K562 (cell line): ENCODE data around the gene SH2D1A. TPM values are rescaled to one million over a fixed set of nuclear protein-coding genes. Genes with fewer than 3 reads are reported as not detected.
"Not testable (repeated sequence)": the region's sequence is repeated elsewhere in the genome, so short reads cannot be mapped to it uniquely, and the experiment has no call there.

Experiments used
- ATAC-seq: fragments of 200-7000 bp; cut with Tn5 transposase; 3 replicates; pipeline ENCODE4 v1.9.1; 2020; ENCODE audit warnings: moderate library complexity
- BruUV-seq: library from RNA; stranded (reverse); fragments of 400-500 nt; replicated peaks from 2 replicates; lab custom pipeline; 2021; lab: Mats Ljungman, UMichigan
- CTCF ChIA-PET: fragments of 300-600 bp; formaldehyde crosslinking; extraction: SDS; loops from one replicate; lab custom pipeline; 2021; ENCODE audit warnings: low intra/inter-chr PET ratio; lab: Yijun Ruan, JAX
- POLR2A ChIA-PET: fragments of 300-600, 350-650 bp; sonication (Branson Sonifier 250); formaldehyde crosslinking; extraction: SDS; loops from one replicate; lab custom pipeline; 2021; ENCODE audit warnings: antibody characterized with exemption, inconsistent platforms; lab: Yijun Ruan, JAX
- DNase-seq, 4 experiments: peaks; one replicate each; pipeline versions ENCODE4 v3.0.0 to v3.0.0-alpha.2; 2011 to 2018; ENCODE audit warnings: low spot score in 3 of 4, mixed read lengths in 3 of 4; ENCODE audit errors: extremely low read depth in 1 of 4
- FAIRE-seq: peaks from 2 replicates; lab custom pipeline; 2011; peaks lifted over from hg19 to GRCh38; lab: Jason Lieb, UNC
- H2AFZ ChIP-seq: 2 replicates; pipeline ENCODE4 v1.6.0; 2011; ENCODE audit warnings: low read depth, low read length, control low read depth, inconsistent platforms
- H3K27ac ChIP-seq: fragments of 200-600 bp; 3 replicates; pipeline ENCODE4 v1.8.0; 2011; ENCODE audit warnings: low read depth, mild to moderate bottlenecking, control low read depth, inconsistent platforms, low read length, moderate library complexity, mixed read lengths; ENCODE audit errors: extremely low read depth
- H3K27me3 ChIP-seq, 2 experiments: fragments of 300-600 bp in 1 of 2; 2 replicates in 1 of 2; 3 replicates in 1 of 2; pipeline versions ENCODE4 v1.6.0 to v1.8.0; 2011; ENCODE audit warnings: inconsistent platforms in 2 of 2, low read length in 2 of 2, mild to moderate bottlenecking in 1 of 2, mixed read lengths in 1 of 2, moderate library complexity in 1 of 2; ENCODE audit not compliant: control insufficient read depth in 2 of 2, insufficient read depth in 2 of 2
- H3K36me3 ChIP-seq: fragments of 300-600 bp; 3 replicates; pipeline ENCODE4 v1.8.0; 2011; ENCODE audit warnings: mild to moderate bottlenecking, low read length, inconsistent platforms; ENCODE audit not compliant: control insufficient read depth, insufficient read depth
- H3K4me1 ChIP-seq, 2 experiments: fragments of 200-600 bp in 1 of 2; replicated peaks in 1 of 2; 2 replicates in 1 of 2; 3 replicates in 1 of 2; pipeline versions ENCODE4 v1.5.1 to v1.8.0; 2011; ENCODE audit warnings: inconsistent platforms in 2 of 2, low read length in 2 of 2, mild to moderate bottlenecking in 1 of 2, mixed read lengths in 1 of 2, moderate library complexity in 1 of 2; ENCODE audit not compliant: control insufficient read depth in 2 of 2, insufficient read depth in 2 of 2
- H3K4me2 ChIP-seq: 2 replicates; pipeline ENCODE4 v1.6.1; 2011; ENCODE audit warnings: low read length, control low read depth, inconsistent platforms, mixed read lengths; ENCODE audit not compliant: insufficient read depth
- H3K4me3 ChIP-seq: fragments of 200-600 bp; sonication (generic), shearing (Covaris generic); 2 replicates; pipeline ENCODE4 v1.5.1; 2016; ENCODE audit warnings: control low read depth, inconsistent platforms
- H3K79me2 ChIP-seq: fragments of 200-600 bp; 3 replicates; pipeline ENCODE4 v1.8.0; 2011; ENCODE audit warnings: low read length, inconsistent platforms; ENCODE audit not compliant: control insufficient read depth, insufficient read depth
- H3K9ac ChIP-seq, 2 experiments: 2 replicates each; pipeline versions ENCODE4 v1.6.0 to v1.6.1; 2011; ENCODE audit warnings: low read depth in 2 of 2, low read length in 2 of 2, control low read depth in 1 of 2, inconsistent platforms in 1 of 2, mild to moderate bottlenecking in 1 of 2, mixed read lengths in 1 of 2; ENCODE audit not compliant: insufficient read depth in 1 of 2
- H3K9me1 ChIP-seq: one replicate; pipeline ENCODE4 v1.6.0; 2011; ENCODE audit warnings: inconsistent platforms, mild to moderate bottlenecking, low read length, moderate library complexity; ENCODE audit not compliant: control insufficient read depth, insufficient read depth
- H3K9me3 ChIP-seq: replicated peaks from 2 replicates; pipeline ENCODE4 v1.5.1; 2011; ENCODE audit warnings: low read depth, low read length, inconsistent platforms; ENCODE audit not compliant: control insufficient read depth, insufficient read depth
- H4K20me1 ChIP-seq: replicated peaks from 2 replicates; pipeline ENCODE4 v1.6.1; 2011; ENCODE audit warnings: low read length, inconsistent platforms, mixed read lengths; ENCODE audit not compliant: control insufficient read depth, insufficient read depth
- RBM25 ChIP-seq: fragments of 200-400 bp; formaldehyde crosslinking; IDR thresholded peaks from 2 replicates; pipeline ENCODE4 v1.6.1; 2018; ENCODE audit warnings: low read length, low read depth, moderate library complexity; ENCODE audit not compliant: severe bottlenecking
- ZNF146 ChIP-seq: IDR thresholded peaks from one replicate; pipeline ENCODE4 v1.6.1; 2018; ENCODE audit warnings: missing compliant biosample characterization; ENCODE audit not compliant: unreplicated experiment
- WGBS: fragments of 100-300 bp; shearing (Covaris generic); methylation state at CpG from one replicate; pipeline ENCODE4 v1.1.6; 2016; ENCODE audit warnings: low coverage, mixed read lengths; ENCODE audit not compliant: insufficient coverage; ENCODE audit errors: missing lambda C conversion rate; 5-methylcytosine and 5-hydroxymethylcytosine counted together
- in situ Hi-C: fragments of 300-500 bp; cut with MboI; formaldehyde crosslinking; loops from 4 replicates; pipeline ENCODE4 v1.15.0; 2018; ENCODE audit warnings: inconsistent platforms, mixed read lengths
- intact Hi-C: fragments of 100-400 bp; cut with micrococcal nuclease; formaldehyde crosslinking; loops from 2 replicates; pipeline ENCODE4 v1.14.2; 2022
- polyA plus RNA-seq, 8 experiments: library from polyadenylated mRNA; depleted of rRNA in 4 of 8; stranded (reverse) in 5 of 8; unstranded in 3 of 8; fragments of >200 nt; fragmentation: Nextera tagmentation in 2 of 8; fragmentation: Illumina TruSeq in 1 of 8; extraction: Ambion mirVana in 2 of 8; extraction: Trizol in 1 of 8; gene quantifications; 2 replicates each; pipeline versions ENCODE4 v1.2.1 to v1.2.3, GENCODE V29; 2011 to 2014; ENCODE audit warnings: inconsistent platforms in 1 of 8, missing spikeins in 1 of 8
- total RNA-seq, 7 experiments: library from RNA; depleted of rRNA in 6 of 7; stranded (reverse); fragments of >200 nt in 6 of 7; fragmentation: Illumina TruSeq in 2 of 7; extraction: Trizol in 2 of 7; gene quantifications; 2 replicates each; pipeline versions ENCODE4 v1.2.1 to v1.2.3, GENCODE V29; 2011 to 2021; ENCODE audit warnings: low replicate concordance in 1 of 7
- TF ChIP-seq, protein P1 (sequence below): sonication (generic); formaldehyde crosslinking; IDR thresholded peaks from 2 replicates; pipeline ENCODE4 v1.4.0; 2020; ENCODE audit warnings: mild to moderate bottlenecking, missing genetic modification reagents
- TF ChIP-seq, protein P2 (sequence below): fragments of 450-650 bp; IDR thresholded peaks from 2 replicates; pipeline ENCODE4 v1.6.1; 2018; ENCODE audit warnings: mild to moderate bottlenecking, low read depth; ENCODE audit not compliant: partially characterized antibody
- TF ChIP-seq, protein P3 (sequence below): fragments of 450-650 bp; IDR thresholded peaks from 2 replicates; pipeline ENCODE4 v1.6.1; 2014; ENCODE audit warnings: low read depth, mild to moderate bottlenecking, moderate library complexity, borderline replicate concordance

The SH2D1A gene
- total and polyA plus RNA-seq, 9 of the 15 experiments (the other 6 are each of a cell fraction or from before 2014, with no cell fraction given): 0.07 to 0.52 (median 0.19) TPM

DNA sequence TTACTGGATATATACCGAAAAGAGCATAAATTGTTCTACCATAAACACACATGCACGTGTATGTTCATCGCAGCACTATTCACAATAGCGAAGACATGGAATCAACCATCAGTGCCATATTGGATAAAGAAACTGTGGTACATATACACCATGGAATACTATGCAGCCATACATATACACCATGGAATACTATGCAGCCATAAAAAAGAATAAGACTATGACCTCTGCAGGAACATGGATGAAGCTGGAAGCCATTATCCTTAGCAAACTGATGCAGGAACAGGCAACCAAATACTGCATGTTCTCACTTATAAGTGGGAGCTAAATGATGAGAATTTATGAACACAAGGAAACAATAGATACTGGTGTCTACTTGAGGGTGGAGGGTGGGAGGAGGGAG, 47.0 kb upstream of the SH2D1A start:
- H3K9ac ChIP-seq, H4K20me1 ChIP-seq, H3K4me2 ChIP-seq, BruUV-seq, DNase-seq, H3K27me3 ChIP-seq, H3K36me3 ChIP-seq, H3K4me1 ChIP-seq, H3K79me2 ChIP-seq, H3K9me1 ChIP-seq, in situ Hi-C loops, CTCF ChIA-PET, ATAC-seq, H3K9me3 ChIP-seq, POLR2A ChIA-PET, intact Hi-C loops, H3K4me3 ChIP-seq, H3K27ac ChIP-seq, H2AFZ ChIP-seq, FAIRE-seq: not testable (repeated sequence)
- TF ChIP-seq RBM25: peak; percentile 60
- peak; percentile 96 for TF ChIP-seq ZNF146 (CRISPR knock-in tag)
- 32% methylated on average over 4 of the region's 4 CpGs for WGBS

DNA sequence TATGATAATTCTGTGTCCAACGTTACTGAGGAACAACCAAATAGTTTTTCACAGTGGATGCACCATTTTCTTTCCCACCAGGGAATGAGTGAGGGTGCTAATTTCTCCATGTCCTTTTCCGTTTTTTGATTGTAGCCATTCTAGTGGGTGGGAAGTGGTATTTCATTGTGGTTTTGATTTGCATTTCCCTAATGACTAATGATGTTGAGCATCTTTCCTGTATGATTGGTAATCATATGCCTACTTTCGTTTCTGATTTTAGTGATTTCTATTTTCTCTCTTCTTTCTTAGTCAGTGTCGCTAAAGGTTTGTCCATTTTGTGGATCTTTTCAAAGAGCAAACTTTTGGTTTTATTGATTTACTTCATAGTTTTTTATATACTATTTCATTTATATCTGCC, 46.0 kb upstream of the SH2D1A start:
- ChIA-PET POLR2A (no interaction called here), CTCF (no interaction called here)
- Histone ChIP-seq H3K79me2 (no peaks in the 10 kb centered on the region), H4K20me1 (no peaks in the 10 kb centered on the region), H3K36me3 (no peaks in the 10 kb centered on the region), H3K27me3 (no peaks in the 10 kb centered on the region), H3K4me2 (no peak overlapping the region), H3K9ac (no peak overlapping the region), H3K4me3 (no peak overlapping the region), H2AFZ (no peak overlapping the region), H3K4me1 (no peaks in the 10 kb centered on the region), H3K9me3 (no peaks in the 10 kb centered on the region; the same call in 1 of the 2 replicates), H3K27ac (no peak overlapping the region), H3K9me1 (no peaks in the 10 kb centered on the region)
- DNase-seq (no peak), FAIRE-seq (no peak), ATAC-seq (no peak)
- in situ Hi-C loops: no loop called here
- BruUV-seq: no TSS peak
- 5% methylated on average over 4 of the region's 4 CpGs for WGBS
- intact Hi-C loops: no loop called here
- TF ChIP-seq, protein P1, sequence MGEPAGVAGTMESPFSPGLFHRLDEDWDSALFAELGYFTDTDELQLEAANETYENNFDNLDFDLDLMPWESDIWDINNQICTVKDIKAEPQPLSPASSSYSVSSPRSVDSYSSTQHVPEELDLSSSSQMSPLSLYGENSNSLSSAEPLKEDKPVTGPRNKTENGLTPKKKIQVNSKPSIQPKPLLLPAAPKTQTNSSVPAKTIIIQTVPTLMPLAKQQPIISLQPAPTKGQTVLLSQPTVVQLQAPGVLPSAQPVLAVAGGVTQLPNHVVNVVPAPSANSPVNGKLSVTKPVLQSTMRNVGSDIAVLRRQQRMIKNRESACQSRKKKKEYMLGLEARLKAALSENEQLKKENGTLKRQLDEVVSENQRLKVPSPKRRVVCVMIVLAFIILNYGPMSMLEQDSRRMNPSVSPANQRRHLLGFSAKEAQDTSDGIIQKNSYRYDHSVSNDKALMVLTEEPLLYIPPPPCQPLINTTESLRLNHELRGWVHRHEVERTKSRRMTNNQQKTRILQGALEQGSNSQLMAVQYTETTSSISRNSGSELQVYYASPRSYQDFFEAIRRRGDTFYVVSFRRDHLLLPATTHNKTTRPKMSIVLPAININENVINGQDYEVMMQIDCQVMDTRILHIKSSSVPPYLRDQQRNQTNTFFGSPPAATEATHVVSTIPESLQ (CRISPR knock-in tag): no peak
- TF ChIP-seq, protein P2, sequence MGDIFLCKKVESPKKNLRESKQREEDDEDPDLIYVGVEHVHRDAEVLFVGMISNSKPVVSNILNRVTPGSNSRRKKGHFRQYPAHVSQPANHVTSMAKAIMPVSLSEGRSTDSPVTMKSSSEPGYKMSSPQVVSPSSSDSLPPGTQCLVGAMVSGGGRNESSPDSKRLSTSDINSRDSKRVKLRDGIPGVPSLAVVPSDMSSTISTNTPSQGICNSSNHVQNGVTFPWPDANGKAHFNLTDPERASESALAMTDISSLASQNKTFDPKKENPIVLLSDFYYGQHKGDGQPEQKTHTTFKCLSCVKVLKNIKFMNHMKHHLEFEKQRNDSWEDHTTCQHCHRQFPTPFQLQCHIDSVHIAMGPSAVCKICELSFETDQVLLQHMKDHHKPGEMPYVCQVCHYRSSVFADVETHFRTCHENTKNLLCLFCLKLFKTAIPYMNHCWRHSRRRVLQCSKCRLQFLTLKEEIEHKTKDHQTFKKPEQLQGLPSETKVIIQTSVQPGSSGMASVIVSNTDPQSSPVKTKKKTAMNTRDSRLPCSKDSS: no peak
- TF ChIP-seq, protein P3, sequence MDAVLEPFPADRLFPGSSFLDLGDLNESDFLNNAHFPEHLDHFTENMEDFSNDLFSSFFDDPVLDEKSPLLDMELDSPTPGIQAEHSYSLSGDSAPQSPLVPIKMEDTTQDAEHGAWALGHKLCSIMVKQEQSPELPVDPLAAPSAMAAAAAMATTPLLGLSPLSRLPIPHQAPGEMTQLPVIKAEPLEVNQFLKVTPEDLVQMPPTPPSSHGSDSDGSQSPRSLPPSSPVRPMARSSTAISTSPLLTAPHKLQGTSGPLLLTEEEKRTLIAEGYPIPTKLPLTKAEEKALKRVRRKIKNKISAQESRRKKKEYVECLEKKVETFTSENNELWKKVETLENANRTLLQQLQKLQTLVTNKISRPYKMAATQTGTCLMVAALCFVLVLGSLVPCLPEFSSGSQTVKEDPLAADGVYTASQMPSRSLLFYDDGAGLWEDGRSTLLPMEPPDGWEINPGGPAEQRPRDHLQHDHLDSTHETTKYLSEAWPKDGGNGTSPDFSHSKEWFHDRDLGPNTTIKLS: no peak
